GM23338 (cell line): ENCODE results near the gene PNMA1. TPM values are rescaled to one million over a fixed set of nuclear protein-coding genes. Genes with fewer than 3 reads are reported as not detected.
A peak's percentile ranks its signal among the peaks of the same experiment; 100 is the strongest.

ENCODE experiments used
- ATAC-seq: fragments of 200-7000 bp; cut with Tn5 transposase; 3 replicates; pipeline ENCODE4 v1.9.1; 2020
- DNase-seq: peaks from one replicate; pipeline ENCODE4 v3.0.0-alpha.2; 2015; ENCODE audit warnings: low spot score
- H2AFZ ChIP-seq: fragments of 200-600 bp; sonication (generic); 2 replicates; pipeline ENCODE4 v1.8.0; 2016; ENCODE audit warnings: antibody characterized with exemption, mild to moderate bottlenecking, moderate library complexity
- H3F3A ChIP-seq: fragments of 200-600 bp; sonication (generic); replicated peaks from 2 replicates; pipeline ENCODE4 v1.8.0; 2017; ENCODE audit warnings: antibody characterized with exemption, mixed run types, low read depth
- H3K27ac ChIP-seq: fragments of 200-600 bp; sonication (generic); 2 replicates; pipeline ENCODE4 v1.6.1; 2016; ENCODE audit warnings: low read depth
- H3K27me3 ChIP-seq: fragments of 200-600 bp; sonication (generic); 2 replicates; pipeline ENCODE4 v1.8.0; 2016; ENCODE audit warnings: mild to moderate bottlenecking, mixed run types, moderate library complexity; ENCODE audit not compliant: insufficient read depth
- H3K36me3 ChIP-seq: fragments of 200-600 bp; sonication (generic); 2 replicates; pipeline ENCODE4 v1.8.0; 2016; ENCODE audit warnings: mild to moderate bottlenecking; ENCODE audit not compliant: insufficient read depth
- H3K4me1 ChIP-seq: fragments of 200-600 bp; sonication (generic); 2 replicates; pipeline ENCODE4 v1.8.0; 2016; ENCODE audit warnings: mild to moderate bottlenecking, moderate library complexity; ENCODE audit not compliant: insufficient read depth
- H3K4me2 ChIP-seq: fragments of 200-600 bp; sonication (generic); 2 replicates; pipeline ENCODE4 v1.7.1; 2017; ENCODE audit warnings: mixed run types
- H3K4me3 ChIP-seq: fragments of 200-600 bp; sonication (generic); 2 replicates; pipeline ENCODE4 v1.6.1; 2016; ENCODE audit warnings: mixed run types
- H3K79me2 ChIP-seq: fragments of 200-600 bp; sonication (generic); replicated peaks from 2 replicates; pipeline ENCODE4 v1.8.0; 2017; ENCODE audit warnings: mild to moderate bottlenecking; ENCODE audit not compliant: insufficient read depth
- H3K9me2 ChIP-seq: fragments of 200-600 bp; sonication (generic); 2 replicates; pipeline ENCODE4 v1.8.0; 2017; ENCODE audit not compliant: insufficient read depth
- H4K20me1 ChIP-seq: fragments of 200-600 bp; sonication (generic); replicated peaks from 2 replicates; pipeline ENCODE4 v1.8.0; 2017; ENCODE audit warnings: mild to moderate bottlenecking; ENCODE audit not compliant: insufficient read depth
- H3K27ac Mint-ChIP-seq: 2 replicates; pipeline ENCODE4 v1.8.0; 2020; ENCODE audit warnings: inconsistent platforms, mild to moderate bottlenecking, moderate library complexity, mixed read lengths
- H3K27me3 Mint-ChIP-seq: 3 replicates; pipeline ENCODE4 v1.8.0; 2022; ENCODE audit warnings: low read depth, mild to moderate bottlenecking, moderate library complexity, mixed read lengths, inconsistent platforms; ENCODE audit not compliant: insufficient read depth, poor library complexity
- H3K36me3 Mint-ChIP-seq: 3 replicates; pipeline ENCODE4 v1.8.0; 2021; ENCODE audit warnings: low read depth, mild to moderate bottlenecking, inconsistent platforms, moderate library complexity, mixed read lengths
- H3K4me1 Mint-ChIP-seq: 3 replicates; pipeline ENCODE4 v1.8.0; 2020; ENCODE audit warnings: mild to moderate bottlenecking, inconsistent platforms, mixed read lengths
- H3K4me3 Mint-ChIP-seq: 3 replicates; pipeline ENCODE4 v1.8.0; 2021; ENCODE audit warnings: moderate library complexity, mild to moderate bottlenecking, inconsistent platforms, mixed read lengths
- H3K9me3 Mint-ChIP-seq: 3 replicates; pipeline ENCODE4 v1.8.0; 2020; ENCODE audit warnings: moderate library complexity, mild to moderate bottlenecking, inconsistent platforms, mixed read lengths
- CREB1 ChIP-seq: fragments of 250-450 bp; sonication (Bioruptor Pico); IDR thresholded peaks from 2 replicates; pipeline ENCODE4 v1.5.0; 2020; ENCODE audit warnings: low read depth, mild to moderate bottlenecking, moderate library complexity
- EZH2phosphoT487 ChIP-seq: fragments of 200-600 bp; sonication (generic); IDR thresholded peaks from one replicate; pipeline ENCODE4 v1.8.1; 2018; ENCODE audit warnings: antibody characterized with exemption; ENCODE audit not compliant: unreplicated experiment
- NANOG ChIP-seq: IDR thresholded peaks from 2 replicates; pipeline ENCODE4 v1.6.1; 2016; ENCODE audit warnings: antibody characterized with exemption, borderline replicate concordance
- STAT1 ChIP-seq: IDR thresholded peaks from one replicate; pipeline ENCODE4 v1.6.1; 2016; ENCODE audit warnings: antibody characterized with exemption; ENCODE audit not compliant: unreplicated experiment
- ZNF114 ChIP-seq: fragments of 250-450 bp; sonication (Bioruptor Pico); IDR thresholded peaks from 2 replicates; pipeline ENCODE4 v1.5.0; 2020; ENCODE audit warnings: mild to moderate bottlenecking, moderate library complexity
- polyA plus RNA-seq: library from polyadenylated mRNA; unstranded; fragments of >200 nt; fragmentation: Nextera tagmentation; extraction: Ambion mirVana; gene quantifications from 2 replicates; pipeline ENCODE4 v1.2.1, GENCODE V29; 2016
- total RNA-seq: library from RNA; depleted of rRNA; stranded (reverse); fragments of >200 nt; shearing (Covaris generic); gene quantifications from 2 replicates; pipeline ENCODE4 v1.2.3, GENCODE V29; 2014
- TF ChIP-seq, protein P1 (sequence below), 2 experiments: fragments of 200-600 bp in 1 of 2; sonication (generic) in 1 of 2; conservative IDR thresholded peaks; 2 replicates each; pipeline versions ENCODE4 v1.5.1 to v1.6.1; 2016 to 2017; ENCODE audit warnings: antibody characterized with exemption in 2 of 2, low read depth in 2 of 2, mild to moderate bottlenecking in 2 of 2, moderate library complexity in 1 of 2

PNMA1 gene
- total and polyA plus RNA-seq, 2 experiments from 2014 or later: 18.2 to 32.9 TPM

DNA sequence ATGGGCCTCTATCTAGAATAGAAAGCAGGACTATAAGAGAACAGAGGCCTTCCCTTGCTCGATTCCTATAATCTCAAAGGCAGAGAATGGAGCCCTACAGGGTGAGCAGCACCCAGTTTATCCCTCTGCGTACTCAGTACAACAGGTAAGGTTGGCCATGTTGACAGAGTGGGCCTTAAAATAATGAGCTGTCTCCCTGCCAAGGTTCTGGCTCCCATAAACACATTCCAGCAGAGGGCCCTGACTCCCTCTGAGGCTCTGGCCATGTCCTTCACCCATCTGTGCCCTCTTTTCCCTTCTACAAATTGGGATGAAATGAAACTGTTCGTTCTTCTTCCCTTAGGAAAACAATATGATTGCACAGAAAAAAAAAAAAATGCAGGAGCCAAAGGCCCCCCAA, 16.9 kb upstream of the PNMA1 start:
- Histone ChIP-seq H3K9me2 (no peaks in the 10 kb centered on the region), H2AFZ (no peak overlapping the region), H3K36me3 (no peaks in the 10 kb centered on the region), H4K20me1 (no peaks in the 10 kb centered on the region; the same call in 1 of the 2 replicates), H3K4me3 (no peak overlapping the region), H3K79me2 (no peaks in the 10 kb centered on the region), H3K4me2 (no peak overlapping the region), H3F3A (0 out of 2 replicates have a peak, but pooled peaks cover 3% of the 10 kb centered on the region), H3K4me1 (peaks cover 8% of the 10 kb centered on the region), H3K27ac (no peak overlapping the region), H3K27me3 (no peaks in the 10 kb centered on the region)
- TF ChIP-seq EZH2phosphoT487: no peak
- TF ChIP-seq, protein P1, sequence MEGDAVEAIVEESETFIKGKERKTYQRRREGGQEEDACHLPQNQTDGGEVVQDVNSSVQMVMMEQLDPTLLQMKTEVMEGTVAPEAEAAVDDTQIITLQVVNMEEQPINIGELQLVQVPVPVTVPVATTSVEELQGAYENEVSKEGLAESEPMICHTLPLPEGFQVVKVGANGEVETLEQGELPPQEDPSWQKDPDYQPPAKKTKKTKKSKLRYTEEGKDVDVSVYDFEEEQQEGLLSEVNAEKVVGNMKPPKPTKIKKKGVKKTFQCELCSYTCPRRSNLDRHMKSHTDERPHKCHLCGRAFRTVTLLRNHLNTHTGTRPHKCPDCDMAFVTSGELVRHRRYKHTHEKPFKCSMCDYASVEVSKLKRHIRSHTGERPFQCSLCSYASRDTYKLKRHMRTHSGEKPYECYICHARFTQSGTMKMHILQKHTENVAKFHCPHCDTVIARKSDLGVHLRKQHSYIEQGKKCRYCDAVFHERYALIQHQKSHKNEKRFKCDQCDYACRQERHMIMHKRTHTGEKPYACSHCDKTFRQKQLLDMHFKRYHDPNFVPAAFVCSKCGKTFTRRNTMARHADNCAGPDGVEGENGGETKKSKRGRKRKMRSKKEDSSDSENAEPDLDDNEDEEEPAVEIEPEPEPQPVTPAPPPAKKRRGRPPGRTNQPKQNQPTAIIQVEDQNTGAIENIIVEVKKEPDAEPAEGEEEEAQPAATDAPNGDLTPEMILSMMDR (conservative IDR thresholded peaks at IDR 0.05; ENCODE audit: low read depth in 2 of 2): peak in 1 of 2 experiments; percentile 28; a peak in 1 of 4 replicates
- TF ChIP-seq ZNF114 (CRISPR knock-in tag): no peak
- TF ChIP-seq CREB1 (CRISPR knock-in tag): no peak
- Mint-ChIP-seq H3K27ac (no peak overlapping the region), H3K27me3 (peaks cover 8% of the 10 kb centered on the region), H3K4me1 (peaks cover 13% of the 10 kb centered on the region; the same call in 2 of the 3 replicates), H3K9me3 (no peaks in the 10 kb centered on the region), H3K36me3 (peaks cover 13% of the 10 kb centered on the region), H3K4me3 (no peak overlapping the region)
- no peak for DNase-seq
- no peak for ATAC-seq

DNA sequence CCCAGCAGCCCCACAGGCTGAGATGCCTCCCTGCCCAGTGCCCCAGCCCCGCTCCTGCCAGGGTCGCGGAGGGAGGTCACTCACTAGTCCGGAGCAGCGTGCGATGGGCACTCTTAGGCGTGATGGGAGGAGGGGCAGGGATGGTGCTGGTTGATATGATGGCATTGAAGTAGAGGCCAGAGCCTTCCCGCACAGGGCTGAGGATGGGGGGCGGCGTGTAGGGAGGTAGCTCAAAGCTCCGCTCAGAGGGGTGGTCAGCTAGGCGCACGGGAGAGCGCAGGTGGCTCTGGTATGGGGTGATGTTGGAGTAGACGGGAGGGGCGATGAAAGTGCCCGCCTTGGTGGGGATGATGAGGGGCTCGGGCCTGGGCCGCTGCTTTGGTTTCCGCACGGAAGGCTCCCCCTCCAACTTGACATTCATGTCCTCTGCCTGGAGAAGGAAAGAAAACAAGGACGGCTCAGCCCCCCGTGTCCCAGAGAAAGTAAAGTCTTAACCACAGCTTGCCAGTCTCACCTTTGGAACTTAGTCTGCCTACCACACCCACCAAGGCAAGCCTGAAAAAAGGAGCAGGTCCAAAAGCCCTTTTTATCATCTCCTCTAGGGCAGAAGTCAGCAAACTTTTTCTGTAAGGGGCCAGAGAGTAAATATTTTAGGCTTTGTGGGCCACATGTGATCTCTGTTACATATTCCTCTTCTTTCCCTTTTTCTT, 15.5 kb upstream of the PNMA1 start:
- Histone ChIP-seq H3F3A (0 out of 2 replicates have a peak, but pooled peaks cover 3% of the 10 kb centered on the region), H2AFZ (no peak overlapping the region), H3K4me1 (peaks cover 8% of the 10 kb centered on the region), H3K36me3 (no peaks in the 10 kb centered on the region), H4K20me1 (no peaks in the 10 kb centered on the region), H3K79me2 (no peaks in the 10 kb centered on the region), H3K27ac (no peak overlapping the region), H3K27me3 (no peaks in the 10 kb centered on the region), H3K4me3 (no peak overlapping the region), H3K9me2 (no peaks in the 10 kb centered on the region), H3K4me2 (no peak overlapping the region)
- Mint-ChIP-seq H3K9me3 (no peaks in the 10 kb centered on the region), H3K4me3 (no peak overlapping the region), H3K4me1 (peaks cover 20% of the 10 kb centered on the region), H3K27me3 (peaks cover 12% of the 10 kb centered on the region), H3K27ac (no peak overlapping the region), H3K36me3 (peaks cover 15% of the 10 kb centered on the region; the same call in 2 of the 3 replicates)
- DNase-seq (no peak), ATAC-seq (no peak)
- TF ChIP-seq NANOG: no peak
- no peak for TF ChIP-seq STAT1
- TF ChIP-seq, protein P1 (conservative IDR thresholded peaks at IDR 0.05; ENCODE audit: low read depth in 2 of 2): no peak
